H9 (cell line): Measurements from ENCODE around the gene WNK3. TPM values are rescaled to one million over a fixed set of nuclear protein-coding genes. Genes with fewer than 3 reads are reported as not detected.

Experiments used
- DNase-seq: peaks from one replicate; pipeline ENCODE4 v3.0.0-alpha.2; 2017
- H2AFZ ChIP-seq: one replicate; pipeline ENCODE4 v1.6.1; 2013; ENCODE audit warnings: mild to moderate bottlenecking, low read length, control low read depth, moderate library complexity
- H2AK5ac ChIP-seq: 2 replicates; pipeline ENCODE4 v1.6.1; 2013; ENCODE audit warnings: low read length, control low read depth, mixed read lengths; ENCODE audit not compliant: insufficient read length
- H2BK120ac ChIP-seq: one replicate; pipeline ENCODE4 v1.6.1; 2013; ENCODE audit warnings: low read depth, mild to moderate bottlenecking, low read length, control low read depth, inconsistent platforms; ENCODE audit not compliant: poor library complexity, severe bottlenecking
- H2BK12ac ChIP-seq: 2 replicates; pipeline ENCODE4 v1.6.1; 2013; ENCODE audit warnings: low read length, control low read depth, mixed read lengths, low read depth; ENCODE audit not compliant: insufficient read length
- H2BK15ac ChIP-seq: 2 replicates; pipeline ENCODE4 v1.6.1; 2013; ENCODE audit warnings: low read depth, low read length, control low read depth
- H2BK20ac ChIP-seq: one replicate; pipeline ENCODE4 v1.6.1; 2013; ENCODE audit warnings: low read depth, mild to moderate bottlenecking, low read length, control low read depth, inconsistent platforms; ENCODE audit not compliant: poor library complexity, severe bottlenecking
- H2BK5ac ChIP-seq: 2 replicates; pipeline ENCODE4 v1.6.1; 2013; ENCODE audit warnings: low read length, control low read depth, mixed read lengths; ENCODE audit not compliant: insufficient read length
- H3K14ac ChIP-seq: 2 replicates; pipeline ENCODE4 v1.6.1; 2013; ENCODE audit warnings: low read length, control low read depth; ENCODE audit not compliant: insufficient read depth
- H3K18ac ChIP-seq: 2 replicates; pipeline ENCODE4 v1.6.1; 2013; ENCODE audit warnings: low read depth, mild to moderate bottlenecking, mixed read lengths, low read length, control low read depth; ENCODE audit not compliant: insufficient read length
- H3K23ac ChIP-seq: 2 replicates; pipeline ENCODE4 v1.6.1; 2013; ENCODE audit warnings: low read length, control low read depth, mixed read lengths, low read depth; ENCODE audit not compliant: insufficient read length
- H3K23me2 ChIP-seq: 2 replicates; pipeline ENCODE4 v1.6.1; 2013; ENCODE audit warnings: low read depth, mild to moderate bottlenecking, mixed read lengths, low read length, control low read depth; ENCODE audit not compliant: insufficient read length, poor library complexity, severe bottlenecking
- H3K27ac ChIP-seq: 2 replicates; pipeline ENCODE4 v1.5.1; 2013; ENCODE audit warnings: low read length, control low read depth, mixed read lengths, low read depth; ENCODE audit not compliant: insufficient read length
- H3K27me3 ChIP-seq: 2 replicates; pipeline ENCODE4 v1.6.1; 2013; ENCODE audit warnings: low read length, control low read depth, inconsistent platforms; ENCODE audit not compliant: insufficient read depth
- H3K4ac ChIP-seq: 2 replicates; pipeline ENCODE4 v1.6.1; 2013; ENCODE audit warnings: low read depth, mild to moderate bottlenecking, control low read depth, inconsistent platforms, low read length, moderate library complexity
- H3K4me1 ChIP-seq: 2 replicates; pipeline ENCODE4 v1.6.1; 2013; ENCODE audit warnings: low read length, control low read depth, inconsistent platforms; ENCODE audit not compliant: insufficient read depth
- H3K4me2 ChIP-seq: 2 replicates; pipeline ENCODE4 v1.6.1; 2013; ENCODE audit warnings: low read length, control low read depth, mixed read lengths; ENCODE audit not compliant: insufficient read length, insufficient read depth
- H3K56ac ChIP-seq: 2 replicates; pipeline ENCODE4 v1.6.1; 2013; ENCODE audit warnings: low read depth, mild to moderate bottlenecking, mixed read lengths, low read length, control low read depth; ENCODE audit not compliant: insufficient read length
- H3K79me1 ChIP-seq: 2 replicates; pipeline ENCODE4 v1.6.1; 2013; ENCODE audit warnings: low read depth, mild to moderate bottlenecking, moderate library complexity, low read length, control low read depth, inconsistent platforms; ENCODE audit not compliant: insufficient read depth, poor library complexity, severe bottlenecking
- H3K79me2 ChIP-seq: 2 replicates; pipeline ENCODE4 v1.6.1; 2013; ENCODE audit warnings: low read length, control low read depth, inconsistent platforms; ENCODE audit not compliant: insufficient read depth
- H3K9ac ChIP-seq: 2 replicates; pipeline ENCODE4 v1.6.1; 2013; ENCODE audit warnings: low read length, control low read depth, mixed read lengths; ENCODE audit not compliant: insufficient read length; ENCODE audit errors: extremely low read depth
- H3K9me3 ChIP-seq: one replicate; pipeline ENCODE4 v1.6.1; 2013; ENCODE audit warnings: low read depth, low read length, inconsistent platforms; ENCODE audit not compliant: control insufficient read depth
- H3T11ph ChIP-seq: one replicate; pipeline ENCODE4 v1.6.1; 2013; ENCODE audit warnings: mild to moderate bottlenecking, low read length, control low read depth, inconsistent platforms
- H4K20me1 ChIP-seq: one replicate; pipeline ENCODE4 v1.6.1; 2013; ENCODE audit not compliant: control insufficient read depth, insufficient read length, insufficient read depth
- H4K5ac ChIP-seq: 2 replicates; pipeline ENCODE4 v1.6.1; 2013; ENCODE audit warnings: low read depth, mild to moderate bottlenecking, mixed read lengths, low read length, control low read depth; ENCODE audit not compliant: insufficient read length
- H4K8ac ChIP-seq: replicated peaks from 2 replicates; pipeline ENCODE4 v1.6.1; 2013; ENCODE audit warnings: low read length, control low read depth, mixed read lengths, low read depth; ENCODE audit not compliant: insufficient read length
- H4K91ac ChIP-seq: 2 replicates; pipeline ENCODE4 v1.6.1; 2013; ENCODE audit warnings: low read depth, mild to moderate bottlenecking, moderate library complexity, mixed read lengths, low read length, control low read depth; ENCODE audit not compliant: insufficient read length
- H3K27ac Mint-ChIP-seq, 3 experiments: 2 replicates in 2 of 3; 3 replicates in 1 of 3; pipeline ENCODE4 v1.8.0; 2020 to 2021; ENCODE audit warnings: mixed read lengths in 3 of 3, mild to moderate bottlenecking in 1 of 3, moderate library complexity in 1 of 3
- H3K27me3 Mint-ChIP-seq: 2 replicates; pipeline ENCODE4 v1.8.0; 2021; ENCODE audit warnings: low read depth, mild to moderate bottlenecking, moderate library complexity, mixed read lengths
- H3K36me3 Mint-ChIP-seq, 3 experiments: 2 replicates in 2 of 3; 3 replicates in 1 of 3; pipeline ENCODE4 v1.8.0; 2020 to 2021; ENCODE audit warnings: low read depth in 3 of 3, mixed read lengths in 3 of 3; ENCODE audit not compliant: insufficient read depth in 1 of 3
- H3K4me1 Mint-ChIP-seq, 2 experiments: 2 replicates each; pipeline ENCODE4 v1.8.0; 2020; ENCODE audit warnings: mixed read lengths in 2 of 2
- H3K4me3 Mint-ChIP-seq, 2 experiments: 2 replicates in 1 of 2; 3 replicates in 1 of 2; pipeline ENCODE4 v1.8.0; 2020 to 2021; ENCODE audit warnings: mild to moderate bottlenecking in 2 of 2, mixed read lengths in 2 of 2, moderate library complexity in 1 of 2
- H3K9me3 Mint-ChIP-seq, 2 experiments: 2 replicates in 1 of 2; 3 replicates in 1 of 2; pipeline ENCODE4 v1.8.0; 2020; ENCODE audit warnings: mild to moderate bottlenecking in 2 of 2, mixed read lengths in 2 of 2, moderate library complexity in 1 of 2
- total RNA-seq: library from RNA; stranded (reverse); gene quantifications from 2 replicates; pipeline ENCODE4 v1.2.1, GENCODE V29; 2021
- TF ChIP-seq, protein P1 (sequence below): fragments of 200-600 bp; sonication (generic); conservative IDR thresholded peaks from 3 replicates; pipeline ENCODE4 v1.8.0; 2021; ENCODE audit warnings: antibody characterized with exemption, mild to moderate bottlenecking

The WNK3 gene
- total RNA-seq, 1 experiment from 2014 or later = 22.8 TPM

DNA sequence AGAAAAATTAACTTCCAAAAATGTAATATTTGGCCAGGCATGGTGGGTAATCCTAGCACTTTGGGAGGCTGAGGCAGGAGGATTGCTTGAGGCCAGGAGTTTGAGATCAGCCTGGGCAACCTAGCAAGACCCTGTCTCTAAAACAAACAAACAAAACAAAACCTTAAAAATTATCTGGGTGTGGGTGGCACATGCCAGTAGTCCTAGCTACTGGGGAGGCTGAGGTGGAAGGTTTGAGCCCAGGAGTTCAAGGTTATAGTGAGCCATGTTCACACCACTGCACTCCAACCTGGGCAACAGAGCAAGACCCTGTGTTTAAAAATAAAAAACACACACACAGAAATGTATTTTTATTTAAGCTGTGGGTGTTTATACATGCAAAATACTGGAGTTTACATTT, 186.8 kb downstream of the WNK3 start:
- Mint-ChIP-seq H3K27me3 (no peaks in the 10 kb centered on the region), H3K4me1 (peaks cover 2 to 6% of the 10 kb centered on the region in 2 experiments; a peak in 2 of 4 replicates), H3K27ac (no peak overlapping the region), H3K9me3 (peaks cover 38 to 56% of the 10 kb centered on the region in 2 experiments; a peak in 4 of 5 replicates), H3K4me3 (no peak overlapping the region), H3K36me3 (peaks cover 8 to 17% (median 9%) of the 10 kb centered on the region in 3 experiments)
- H4K8ac ChIP-seq = no peak overlapping the region
- H2BK20ac ChIP-seq = no peak overlapping the region
- H2BK12ac ChIP-seq = no peak overlapping the region
- no peaks in the 10 kb centered on the region for H3K4me1 ChIP-seq
- no peak overlapping the region for H3K18ac ChIP-seq
- no peak overlapping the region for H2BK5ac ChIP-seq
- no peak overlapping the region for H3K56ac ChIP-seq
- no peak overlapping the region for H3K14ac ChIP-seq
- H2AK5ac ChIP-seq = no peak overlapping the region
- no peak overlapping the region for H2AFZ ChIP-seq
- no peak overlapping the region for H3K4ac ChIP-seq
- H3K9me3 ChIP-seq = peaks cover 36% of the 10 kb centered on the region
- H3K79me1 ChIP-seq = no peaks in the 10 kb centered on the region
- H3K23ac ChIP-seq = no peak overlapping the region
- no peak for DNase-seq
- H4K91ac ChIP-seq = no peak overlapping the region
- H3K27ac ChIP-seq = no peak overlapping the region
- TF ChIP-seq, protein P1, sequence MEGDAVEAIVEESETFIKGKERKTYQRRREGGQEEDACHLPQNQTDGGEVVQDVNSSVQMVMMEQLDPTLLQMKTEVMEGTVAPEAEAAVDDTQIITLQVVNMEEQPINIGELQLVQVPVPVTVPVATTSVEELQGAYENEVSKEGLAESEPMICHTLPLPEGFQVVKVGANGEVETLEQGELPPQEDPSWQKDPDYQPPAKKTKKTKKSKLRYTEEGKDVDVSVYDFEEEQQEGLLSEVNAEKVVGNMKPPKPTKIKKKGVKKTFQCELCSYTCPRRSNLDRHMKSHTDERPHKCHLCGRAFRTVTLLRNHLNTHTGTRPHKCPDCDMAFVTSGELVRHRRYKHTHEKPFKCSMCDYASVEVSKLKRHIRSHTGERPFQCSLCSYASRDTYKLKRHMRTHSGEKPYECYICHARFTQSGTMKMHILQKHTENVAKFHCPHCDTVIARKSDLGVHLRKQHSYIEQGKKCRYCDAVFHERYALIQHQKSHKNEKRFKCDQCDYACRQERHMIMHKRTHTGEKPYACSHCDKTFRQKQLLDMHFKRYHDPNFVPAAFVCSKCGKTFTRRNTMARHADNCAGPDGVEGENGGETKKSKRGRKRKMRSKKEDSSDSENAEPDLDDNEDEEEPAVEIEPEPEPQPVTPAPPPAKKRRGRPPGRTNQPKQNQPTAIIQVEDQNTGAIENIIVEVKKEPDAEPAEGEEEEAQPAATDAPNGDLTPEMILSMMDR = no peak
- H3K79me2 ChIP-seq = no peaks in the 10 kb centered on the region; the same call in 1 of the 2 replicates
- no peak overlapping the region for H2BK15ac ChIP-seq
- H3T11ph ChIP-seq = no peak overlapping the region
- H2BK120ac ChIP-seq = no peak overlapping the region
- no peaks in the 10 kb centered on the region for H3K27me3 ChIP-seq
- no peak overlapping the region for H3K9ac ChIP-seq
- H3K4me2 ChIP-seq = no peak overlapping the region
- H4K5ac ChIP-seq = no peak overlapping the region
- no peaks in the 10 kb centered on the region for H4K20me1 ChIP-seq
- H3K23me2 ChIP-seq = no peaks in the 10 kb centered on the region
